Neural crest cell (in vitro differentiated cells): ENCODE measurements around the gene TIMP2. TPM values are rescaled to one million over a fixed set of nuclear protein-coding genes. Genes with fewer than 3 reads are reported as not detected.

Experiments used
- DNase-seq: peaks from one replicate; pipeline ENCODE4 v3.0.0; 2021; ENCODE audit warnings: low read depth, mixed read lengths, low spot score
- H3K27ac Mint-ChIP-seq: one replicate; pipeline ENCODE4 v1.8.0; 2021; ENCODE audit warnings: mild to moderate bottlenecking, mixed read lengths; ENCODE audit not compliant: unreplicated experiment
- H3K27me3 Mint-ChIP-seq: 2 replicates; pipeline ENCODE4 v1.8.0; 2021; ENCODE audit warnings: low read depth, mild to moderate bottlenecking, mixed read lengths
- H3K36me3 Mint-ChIP-seq: 2 replicates; pipeline ENCODE4 v1.8.0; 2021; ENCODE audit warnings: low read depth, mild to moderate bottlenecking, mixed read lengths
- H3K4me1 Mint-ChIP-seq: 2 replicates; pipeline ENCODE4 v1.8.0; 2021; ENCODE audit warnings: mixed read lengths
- H3K4me3 Mint-ChIP-seq: one replicate; pipeline ENCODE4 v1.8.0; 2021; ENCODE audit warnings: mild to moderate bottlenecking, mixed read lengths
- H3K9me3 Mint-ChIP-seq: 2 replicates; pipeline ENCODE4 v1.8.0; 2021; ENCODE audit warnings: mixed read lengths
- CTCF ChIP-seq: fragments of 200-600 bp; sonication (generic); conservative IDR thresholded peaks from 2 replicates; pipeline ENCODE4 v1.5.0; 2021; ENCODE audit warnings: antibody characterized with exemption, mild to moderate bottlenecking
- total RNA-seq: library from RNA; stranded (reverse); gene quantifications from 2 replicates; pipeline ENCODE4 v1.2.1, GENCODE V29; 2021

TIMP2 gene
- total RNA-seq, 1 donor from 2014 or later, result 58.5 TPM

- Mint-ChIP-seq H3K9me3 (no peaks in the 10 kb centered on the region), H3K27ac (no peak overlapping the region), H3K36me3 (peaks cover 17% of the 10 kb centered on the region), H3K4me1 (no peaks in the 10 kb centered on the region), H3K27me3 (no peaks in the 10 kb centered on the region), H3K4me3 (no peak overlapping the region)
- DNase-seq, result no peak
- TF ChIP-seq CTCF, result no peak
Observed at GRCh38 chr17:78829477-78829876, 95.7 kb downstream of the TIMP2 start.

DNA sequence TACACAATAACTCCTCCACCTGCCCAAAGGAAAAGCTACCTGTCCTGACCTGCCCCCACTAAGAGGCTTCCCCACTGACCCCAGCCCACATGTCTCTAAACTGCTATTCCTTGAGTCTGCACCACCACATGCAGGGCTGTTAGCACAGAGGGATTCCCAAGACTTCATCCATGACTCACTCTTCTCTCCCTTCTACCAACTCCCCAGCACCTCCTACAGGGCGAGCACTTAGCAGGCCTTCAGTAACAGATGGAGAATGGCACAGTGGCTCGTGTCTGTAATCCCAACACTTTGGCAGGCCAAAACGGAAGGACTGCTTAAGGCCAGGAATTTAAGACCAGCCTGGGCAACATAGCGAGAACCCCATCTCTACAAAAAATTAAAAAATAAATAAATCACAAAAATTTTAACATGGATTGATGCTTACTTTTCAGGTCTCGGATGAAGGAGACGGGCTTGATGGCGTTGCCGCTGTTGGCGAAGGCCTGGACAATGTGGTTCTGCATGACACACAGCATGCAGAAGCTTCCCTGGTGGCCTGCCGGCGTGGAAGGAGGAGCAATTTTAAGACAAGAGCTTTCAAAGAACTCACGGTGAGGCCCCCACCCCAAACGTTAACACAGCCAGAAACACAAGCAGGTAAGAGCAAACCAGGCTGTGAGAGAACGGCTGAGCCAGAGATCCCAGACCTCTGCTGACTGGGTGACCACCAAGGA, 96.6 kb downstream of the TIMP2 start:
- H3K36me3 Mint-ChIP-seq, result peaks cover 15% of the 10 kb centered on the region
- no peak overlapping the region for H3K4me3 Mint-ChIP-seq
- no peaks in the 10 kb centered on the region for H3K27me3 Mint-ChIP-seq
- H3K9me3 Mint-ChIP-seq, result no peaks in the 10 kb centered on the region
- H3K27ac Mint-ChIP-seq, result no peak overlapping the region
- no peak for TF ChIP-seq CTCF
- peaks cover 5% of the 10 kb centered on the region for H3K4me1 Mint-ChIP-seq
- no peak for DNase-seq

- TF ChIP-seq CTCF, result no peak
- Mint-ChIP-seq H3K4me1 (peaks cover 15% of the 10 kb centered on the region), H3K27me3 (no peaks in the 10 kb centered on the region), H3K4me3 (no peak overlapping the region), H3K9me3 (no peaks in the 10 kb centered on the region), H3K27ac (no peak overlapping the region), H3K36me3 (peaks cover 10% of the 10 kb centered on the region)
- DNase-seq, result no peak
Observed at GRCh38 chr17:78826836-78827509, 98.2 kb downstream of the TIMP2 start.

- no peak for DNase-seq
- no peak for TF ChIP-seq CTCF
- H3K27me3 Mint-ChIP-seq, result no peaks in the 10 kb centered on the region
- H3K9me3 Mint-ChIP-seq, result no peaks in the 10 kb centered on the region
- peaks cover 15% of the 10 kb centered on the region for H3K4me1 Mint-ChIP-seq
- no peak overlapping the region for H3K4me3 Mint-ChIP-seq
- H3K27ac Mint-ChIP-seq, result no peak overlapping the region
- peaks cover 12% of the 10 kb centered on the region for H3K36me3 Mint-ChIP-seq
Observed at GRCh38 chr17:78826421-78826820, 98.8 kb downstream of the TIMP2 start.

- no peaks in the 10 kb centered on the region for H3K27me3 Mint-ChIP-seq
- H3K27ac Mint-ChIP-seq, result no peak overlapping the region
- no peak for TF ChIP-seq CTCF
- H3K9me3 Mint-ChIP-seq, result no peaks in the 10 kb centered on the region
- peaks cover 15% of the 10 kb centered on the region for H3K4me1 Mint-ChIP-seq
- H3K4me3 Mint-ChIP-seq, result no peak overlapping the region
- no peak for DNase-seq
- H3K36me3 Mint-ChIP-seq, result peaks cover 15% of the 10 kb centered on the region
Observed at GRCh38 chr17:78825696-78826095, 99.5 kb downstream of the TIMP2 start.
